GM12878 (cell line): Measurements from ENCODE around the gene SOS1. TPM values are rescaled to one million over a fixed set of nuclear protein-coding genes. Genes with fewer than 3 reads are reported as not detected.

Source experiments
- ATAC-seq: fragments of 200-7000 bp; cut with Tn5 transposase; 3 replicates; pipeline ENCODE4 v1.9.1; 2020; ENCODE audit warnings: mild to moderate bottlenecking, moderate library complexity
- Bru-seq: library from RNA; stranded (reverse); fragments of 400-500 nt; gene quantifications from one replicate; lab custom pipeline; 2021; lab: Mats Ljungman, UMichigan
- BruChase-seq, 2 experiments: library from RNA; stranded (reverse); fragments of 400-500 nt; gene quantifications; one replicate each; lab custom pipeline; 2021; lab: Mats Ljungman, UMichigan
- BruUV-seq: library from RNA; stranded (reverse); fragments of 400-500 nt; replicated peaks from 2 replicates; lab custom pipeline; 2021; lab: Mats Ljungman, UMichigan
- CTCF ChIA-PET: fragments of 300-600 bp; sonication (Branson Sonifier 250); formaldehyde crosslinking; extraction: SDS; loops from one replicate; lab custom pipeline; 2021; ENCODE audit warnings: inconsistent platforms; lab: Yijun Ruan, JAX
- POLR2A ChIA-PET: fragments of 350-600 bp; formaldehyde crosslinking; extraction: SDS; loops from one replicate; lab custom pipeline; 2021; ENCODE audit warnings: inconsistent platforms; lab: Charles Lee
- RAD21 ChIA-PET: fragments of 300-600 bp; sonication (Branson Sonifier 250); formaldehyde crosslinking; loops from one replicate; lab custom pipeline; 2023; ENCODE audit warnings: antibody characterized with exemption; ENCODE audit not compliant: unreplicated experiment; lab: Charles Lee
- SMC1A ChIA-PET: fragments of 300-600 bp; sonication (Branson Sonifier 250); formaldehyde crosslinking; loops from one replicate; lab custom pipeline; 2023; ENCODE audit not compliant: unreplicated experiment, uncharacterized antibody; lab: Charles Lee
- DNase-seq: peaks from one replicate; pipeline ENCODE4 v3.0.0-alpha.2; 2011; ENCODE audit warnings: low read depth, low spot score
- FAIRE-seq: peaks from 3 replicates; lab custom pipeline; 2011; peaks lifted over from hg19 to GRCh38; lab: Jason Lieb, UNC
- H2AFZ ChIP-seq: 2 replicates; pipeline ENCODE4 v1.6.0; 2011; ENCODE audit warnings: low read depth, low read length, control low read depth; ENCODE audit not compliant: control insufficient read depth
- H3K27ac ChIP-seq: 2 replicates; pipeline ENCODE4 v1.5.1; 2011; ENCODE audit warnings: control low read depth; ENCODE audit not compliant: control insufficient read depth, insufficient read depth
- H3K27me3 ChIP-seq, 2 experiments: replicated peaks in 1 of 2; 2 replicates each; pipeline versions ENCODE4 v1.6.0 to v1.6.1; 2011; ENCODE audit warnings: low read length in 1 of 2; ENCODE audit not compliant: control insufficient read depth in 2 of 2, insufficient read depth in 2 of 2
- H3K36me3 ChIP-seq, 2 experiments: 2 replicates each; pipeline ENCODE4 v1.5.1; 2011; ENCODE audit warnings: low read length in 1 of 2; ENCODE audit not compliant: control insufficient read depth in 2 of 2, insufficient read depth in 2 of 2
- H3K4me1 ChIP-seq: 2 replicates; pipeline ENCODE4 v1.6.1; 2011; ENCODE audit warnings: mild to moderate bottlenecking, low read length, moderate library complexity, mixed read lengths; ENCODE audit not compliant: control insufficient read depth, insufficient read depth
- H3K4me2 ChIP-seq: 2 replicates; pipeline ENCODE4 v1.6.0; 2011; ENCODE audit warnings: control low read depth; ENCODE audit not compliant: control insufficient read depth, insufficient read depth
- H3K4me3 ChIP-seq: fragments of 200-600 bp; sonication (generic); 2 replicates; pipeline ENCODE4 v1.5.1; 2016
- H3K79me2 ChIP-seq: 2 replicates; pipeline ENCODE4 v1.6.0; 2011; ENCODE audit warnings: low read length; ENCODE audit not compliant: control insufficient read depth, insufficient read depth
- H3K9ac ChIP-seq: 2 replicates; pipeline ENCODE4 v1.8.0; 2011; ENCODE audit warnings: low read length, control low read depth, mixed read lengths; ENCODE audit not compliant: control insufficient read depth, insufficient read depth
- H3K9me3 ChIP-seq: replicated peaks from 3 replicates; pipeline ENCODE4 v1.5.1; 2011; ENCODE audit warnings: mild to moderate bottlenecking, low read length; ENCODE audit not compliant: control insufficient read depth, insufficient read depth
- H4K20me1 ChIP-seq: 2 replicates; pipeline ENCODE4 v1.6.0; 2011; ENCODE audit not compliant: control insufficient read depth, insufficient read depth
- BHLHE40 ChIP-seq, 2 experiments: fragments of 450-650 bp in 1 of 2; IDR thresholded peaks; 2 replicates each; pipeline ENCODE4 v1.6.1; 2011 to 2017; ENCODE audit warnings: low read depth in 2 of 2, borderline replicate concordance in 1 of 2, improper control_type of control experiment in 1 of 2, low read length in 1 of 2, mild to moderate bottlenecking in 1 of 2
- CREM ChIP-seq: IDR thresholded peaks from 2 replicates; pipeline ENCODE4 v1.6.1; 2014; ENCODE audit warnings: antibody characterized with exemption, low read depth
- KLF5 ChIP-seq: fragments of 450-650 bp; IDR thresholded peaks from 2 replicates; pipeline ENCODE4 v1.6.1; 2014; ENCODE audit warnings: mild to moderate bottlenecking; ENCODE audit not compliant: partially characterized antibody
- POLR2AphosphoS2 ChIP-seq: IDR thresholded peaks from 2 replicates; pipeline ENCODE4 v1.6.1; 2011; ENCODE audit warnings: low read depth, mild to moderate bottlenecking, low read length, improper control_type of control experiment, moderate library complexity
- SMC3 ChIP-seq: IDR thresholded peaks from 2 replicates; pipeline ENCODE4 v1.6.1; 2011; ENCODE audit warnings: low read length, improper control_type of control experiment, borderline replicate concordance
- SPI1 ChIP-seq: IDR thresholded peaks from 2 replicates; pipeline ENCODE4 v1.6.1; 2011; ENCODE audit warnings: low read depth, mild to moderate bottlenecking, low read length, moderate library complexity, borderline replicate concordance; ENCODE audit not compliant: insufficient read depth
- TCF7 ChIP-seq: IDR thresholded peaks from 2 replicates; pipeline ENCODE4 v1.6.1; 2014; ENCODE audit warnings: antibody characterized with exemption, borderline replicate concordance
- YY1 ChIP-seq: IDR thresholded peaks from 2 replicates; pipeline ENCODE4 v1.6.1; 2011; ENCODE audit warnings: low read depth, mild to moderate bottlenecking, low read length
- ZZZ3 ChIP-seq: IDR thresholded peaks from 2 replicates; pipeline ENCODE4 v1.6.1; 2011; ENCODE audit warnings: low read depth; ENCODE audit not compliant: control insufficient read depth, insufficient read length
- WGBS: methylation state at CpG from one replicate; pipeline ENCODE4 v1.1.6; 2016; ENCODE audit warnings: low lambda C conversion rate; ENCODE audit not compliant: insufficient replicate concordance, insufficient coverage; ENCODE audit errors: missing lambda C conversion rate; 5-methylcytosine and 5-hydroxymethylcytosine counted together
- in situ Hi-C: fragments of 300-500 bp; cut with MboI; formaldehyde crosslinking; loops from 9 replicates; pipeline ENCODE4 v1.14.3; 2018; ENCODE audit warnings: mixed read lengths
- intact Hi-C: fragments of 100-400 bp; cut with micrococcal nuclease; formaldehyde crosslinking; loops from one replicate; pipeline ENCODE4 v1.14.2; 2022; ENCODE audit not compliant: unreplicated experiment
- long read RNA-seq, 2 experiments: library from polyadenylated mRNA; unstranded; transcript quantifications; one replicate each; pipeline ENCODE4 v2.0.0, GENCODE V29; 2019 to 2020
- polyA minus RNA-seq, 3 experiments: library from RNA; depleted of rRNA, polyadenylated mRNA; stranded (reverse); fragments of >200 nt; gene quantifications; 2 replicates each; pipeline ENCODE4 v1.2.3, GENCODE V29; 2011
- polyA plus RNA-seq, 11 experiments: library from polyadenylated mRNA; depleted of rRNA in 4 of 11; unstranded in 6 of 11; stranded (reverse) in 5 of 11; fragments of >200 nt; fragmentation: Nextera tagmentation in 4 of 11; fragmentation: Illumina TruSeq in 1 of 11; extraction: Ambion mirVana in 4 of 11; extraction: Trizol in 1 of 11; gene quantifications; 1 replicate in 1 of 11; 2 replicates in 10 of 11; pipeline versions ENCODE4 v1.2.1 to v1.2.3, GENCODE V29; 2011 to 2016; ENCODE audit warnings: inconsistent platforms in 2 of 11, missing spikeins in 2 of 11, low read depth in 1 of 11
- total RNA-seq, 4 experiments: library from RNA; depleted of rRNA in 3 of 4; stranded (reverse); fragments of >200 nt in 3 of 4; fragmentation: Illumina TruSeq in 1 of 4; extraction: Trizol in 1 of 4; gene quantifications; 2 replicates each; pipeline versions ENCODE4 v1.2.1 to v1.2.3, GENCODE V29; 2013 to 2021
- TF ChIP-seq, protein P1 (sequence below): IDR thresholded peaks from 2 replicates; pipeline ENCODE4 v1.6.1; 2012; ENCODE audit warnings: low read depth, low read length, improper control_type of control experiment
- TF ChIP-seq, protein P2 (sequence below): fragments of 450-650 bp; IDR thresholded peaks from 2 replicates; pipeline ENCODE4 v1.6.1; 2016; ENCODE audit warnings: mild to moderate bottlenecking, moderate library complexity, borderline replicate concordance

SOS1 gene
- 108 TPM in 2 replicates for total RNA-seq (2013; cell fraction: nucleolus; rRNA removed)
- 6.9 and 8.6 TPM in 2 replicates for total RNA-seq (2014; rRNA removed)
- total RNA-seq (2014; rRNA removed; fragmentation: Illumina TruSeq; extraction: Trizol) = 12.7 and 13.2 TPM in 2 replicates
- 14.5 and 16.1 TPM in 2 replicates for total RNA-seq (2021)
- polyA plus RNA-seq (2011; ENCODE audit: low read depth) = 2.0 TPM
- polyA plus RNA-seq (2011; rRNA removed) = 19.6 and 24.1 TPM in 2 replicates
- polyA plus RNA-seq (2011; cell fraction: cytosol; rRNA removed) = 11.9 and 12.1 TPM in 2 replicates
- polyA plus RNA-seq (2011; cell fraction: nucleus; rRNA removed) = 40.7 and 49.0 TPM in 2 replicates
- polyA plus RNA-seq (2012) = 3.5 and 7.5 TPM in 2 replicates
- 16.4 and 23.6 TPM in 2 replicates for polyA plus RNA-seq (2014; fragmentation: Illumina TruSeq; extraction: Trizol)
- polyA plus RNA-seq (2014; fragmentation: Nextera tagmentation; extraction: Ambion mirVana) = 1 to 10 TPM; 2.1 TPM
- polyA plus RNA-seq (2014; rRNA removed) = 7.2 and 8.5 TPM in 2 replicates
- 1 to 10 TPM; 2.6 to 4.5 TPM for polyA plus RNA-seq (2016; fragmentation: Nextera tagmentation; extraction: Ambion mirVana)
- 43.5 and 50.5 TPM in 2 replicates for polyA minus RNA-seq (2011; rRNA and poly(A)+ RNA removed)
- 9.8 and 17.9 TPM in 2 replicates for polyA minus RNA-seq (2011; cell fraction: cytosol; rRNA and poly(A)+ RNA removed)
- 28.5 and 42.9 TPM in 2 replicates for polyA minus RNA-seq (2011; cell fraction: nucleus; rRNA and poly(A)+ RNA removed)
- Bru-seq, nascent RNA = percentile 82 among the genes with signal in this experiment
- BruChase-seq, experiment 1, labeled RNA remaining after a 6-hour chase = percentile 86 among the genes with signal in this experiment
- percentile 88 among the genes with signal in this experiment for BruChase-seq, experiment 2, labeled RNA remaining after a 2-hour chase
- long read RNA-seq, experiment 1, partial matches to known transcripts = 0 of 2 reads
- long read RNA-seq, experiment 1, other reads (novel, unspliced or antisense) = 2 of 2 reads
- long read RNA-seq, experiment 2, partial matches to known transcripts = 9 of 20 reads
- long read RNA-seq, experiment 2, other reads (novel, unspliced or antisense) = 11 of 20 reads

DNA sequence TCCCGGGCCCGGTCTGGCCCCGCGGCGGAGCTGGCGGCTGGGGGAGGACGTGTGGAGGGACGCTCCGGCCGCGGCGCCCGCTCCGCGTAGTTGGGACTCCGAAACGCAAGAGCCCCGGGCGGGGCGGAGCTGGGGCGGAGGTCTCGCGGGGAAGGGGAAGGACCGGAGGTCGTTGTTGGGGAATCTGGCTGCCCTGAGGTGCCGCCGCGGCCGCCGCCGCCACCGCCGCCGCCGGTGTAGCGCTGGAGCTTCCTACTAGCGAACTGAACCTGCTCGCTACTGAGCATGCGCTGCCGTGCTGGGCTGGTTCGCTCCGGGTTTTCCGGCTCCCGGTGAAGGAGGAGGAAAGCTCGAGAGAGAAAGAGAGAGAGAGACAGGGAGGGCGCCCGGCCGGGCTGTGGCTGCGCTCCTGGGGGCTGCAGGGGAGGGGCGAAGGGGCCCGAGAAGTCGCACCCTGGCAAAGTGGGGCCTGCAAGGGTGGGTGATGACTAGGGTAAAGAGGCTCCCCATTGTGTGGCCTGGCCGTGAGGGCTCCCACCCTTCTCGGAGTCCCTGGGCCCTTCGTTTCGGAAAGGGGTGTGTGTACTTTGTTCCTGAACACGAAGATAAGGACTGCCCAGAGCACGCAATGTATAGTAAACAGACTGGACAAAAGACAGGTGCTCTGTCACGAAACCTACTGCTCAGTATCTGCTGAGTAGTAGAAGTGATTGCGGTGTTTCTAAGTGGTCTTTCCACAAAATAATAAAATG lies at the start of gene SOS1:
SOS1 (minus strand) TSS at position 281 of the 752 bp plus-strand sequence. CDS start 629 bp downstream, outside the sequence.
- in situ Hi-C loops = no loop called here
- peak within 1 kb of the TSS; percentile 88 for H2AFZ ChIP-seq
- peak within 1 kb of the TSS; percentile 83 for H3K4me3 ChIP-seq
- POLR2A ChIA-PET = interaction anchor here (0.5 to 4.9 kb wide), 10 partner anchors 8 to 468 kb away, joined by 3 to 30 read pairs (median 4); partner anchors contain the start of genes GALM and SRSF7
- CTCF ChIA-PET = interaction anchor here (0.7 to 6.7 kb wide), 7 partner anchors 9 to 173 kb away, joined by 3 to 98 read pairs (median 21); no protein-coding TSS in a partner anchor
- no peaks in the 10 kb centered on the region for H3K9me3 ChIP-seq
- H3K27ac ChIP-seq = peak within 1 kb of the TSS; percentile 84
- RAD21 ChIA-PET = interaction anchor here (0.7 to 6.2 kb wide), 5 partner anchors 26 to 107 kb away, joined by 3 to 83 read pairs (median 11); no protein-coding TSS in a partner anchor
- peak; percentile 58 for ATAC-seq
- no peaks in the 10 kb centered on the region for H3K36me3 ChIP-seq
- peaks cover 6% of the 10 kb centered on the region for H3K4me1 ChIP-seq
- H3K9ac ChIP-seq = peak within 1 kb of the TSS; percentile 80
- 8% methylated on average over 22 of the region's 60 CpGs for WGBS
- SMC1A ChIA-PET = interaction anchor here (1.1 to 4.6 kb wide), 7 partner anchors 8 to 257 kb away, joined by 3 to 58 read pairs (median 17); no protein-coding TSS in a partner anchor
- H3K4me2 ChIP-seq = peak within 1 kb of the TSS; percentile 94
- no peaks in the 10 kb centered on the region for H4K20me1 ChIP-seq
- no peak for FAIRE-seq
- BruUV-seq = TSS peak; percentile 93
- peaks cover 49% of the 10 kb centered on the region for H3K79me2 ChIP-seq
- peak; percentile 69 for DNase-seq
- intact Hi-C loops = loop anchor here (1.0 to 10.0 kb wide), 2 partner anchors 107 to 506 kb away; no protein-coding TSS in a partner anchor
- H3K27me3 ChIP-seq = no peaks in the 10 kb centered on the region
- TF ChIP-seq, protein P1, sequence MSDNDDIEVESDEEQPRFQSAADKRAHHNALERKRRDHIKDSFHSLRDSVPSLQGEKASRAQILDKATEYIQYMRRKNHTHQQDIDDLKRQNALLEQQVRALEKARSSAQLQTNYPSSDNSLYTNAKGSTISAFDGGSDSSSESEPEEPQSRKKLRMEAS = no peak
- TF ChIP-seq BHLHE40 (IDR thresholded peaks at IDR 0.05; ENCODE audit: borderline replicate concordance in 1 of 2, low read depth in 2 of 2, low read length in 1 of 2) (peak; percentile 12 to 39; a peak in 2 of 4 replicates), YY1 (peak; percentile 83), SPI1 (no peak), POLR2AphosphoS2 (peak; percentile 55; the same call in 1 of the 2 replicates), TCF7 (no peak), CREM (peak; percentile 15; the same call in 1 of the 2 replicates), KLF5 (peak; percentile 51), SMC3 (no peak), ZZZ3 (no peak)
- TF ChIP-seq, protein P2, sequence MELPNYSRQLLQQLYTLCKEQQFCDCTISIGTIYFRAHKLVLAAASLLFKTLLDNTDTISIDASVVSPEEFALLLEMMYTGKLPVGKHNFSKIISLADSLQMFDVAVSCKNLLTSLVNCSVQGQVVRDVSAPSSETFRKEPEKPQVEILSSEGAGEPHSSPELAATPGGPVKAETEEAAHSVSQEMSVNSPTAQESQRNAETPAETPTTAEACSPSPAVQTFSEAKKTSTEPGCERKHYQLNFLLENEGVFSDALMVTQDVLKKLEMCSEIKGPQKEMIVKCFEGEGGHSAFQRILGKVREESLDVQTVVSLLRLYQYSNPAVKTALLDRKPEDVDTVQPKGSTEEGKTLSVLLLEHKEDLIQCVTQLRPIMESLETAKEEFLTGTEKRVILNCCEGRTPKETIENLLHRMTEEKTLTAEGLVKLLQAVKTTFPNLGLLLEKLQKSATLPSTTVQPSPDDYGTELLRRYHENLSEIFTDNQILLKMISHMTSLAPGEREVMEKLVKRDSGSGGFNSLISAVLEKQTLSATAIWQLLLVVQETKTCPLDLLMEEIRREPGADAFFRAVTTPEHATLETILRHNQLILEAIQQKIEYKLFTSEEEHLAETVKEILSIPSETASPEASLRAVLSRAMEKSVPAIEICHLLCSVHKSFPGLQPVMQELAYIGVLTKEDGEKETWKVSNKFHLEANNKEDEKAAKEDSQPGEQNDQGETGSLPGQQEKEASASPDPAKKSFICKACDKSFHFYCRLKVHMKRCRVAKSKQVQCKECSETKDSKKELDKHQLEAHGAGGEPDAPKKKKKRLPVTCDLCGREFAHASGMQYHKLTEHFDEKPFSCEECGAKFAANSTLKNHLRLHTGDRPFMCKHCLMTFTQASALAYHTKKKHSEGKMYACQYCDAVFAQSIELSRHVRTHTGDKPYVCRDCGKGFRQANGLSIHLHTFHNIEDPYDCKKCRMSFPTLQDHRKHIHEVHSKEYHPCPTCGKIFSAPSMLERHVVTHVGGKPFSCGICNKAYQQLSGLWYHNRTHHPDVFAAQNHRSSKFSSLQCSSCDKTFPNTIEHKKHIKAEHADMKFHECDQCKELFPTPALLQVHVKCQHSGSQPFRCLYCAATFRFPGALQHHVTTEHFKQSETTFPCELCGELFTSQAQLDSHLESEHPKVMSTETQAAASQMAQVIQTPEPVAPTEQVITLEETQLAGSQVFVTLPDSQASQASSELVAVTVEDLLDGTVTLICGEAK = peak; percentile 23; the same call in 1 of the 2 replicates
